Nephron (organoid): Measurements from ENCODE around the gene ST3GAL3.

Experiments used
- H3K27ac Mint-ChIP-seq, 3 experiments: 2 replicates each; pipeline ENCODE4 v1.8.0; 2020; ENCODE audit warnings: mixed read lengths in 3 of 3, mild to moderate bottlenecking in 2 of 3, moderate library complexity in 1 of 3
- H3K27me3 Mint-ChIP-seq: 2 replicates; pipeline ENCODE4 v1.8.0; 2021; ENCODE audit warnings: low read depth, mild to moderate bottlenecking, moderate library complexity, mixed read lengths
- H3K36me3 Mint-ChIP-seq: 2 replicates; pipeline ENCODE4 v1.8.0; 2020; ENCODE audit warnings: low read depth, mixed read lengths
- H3K4me1 Mint-ChIP-seq: 2 replicates; pipeline ENCODE4 v1.8.0; 2020; ENCODE audit warnings: mixed read lengths
- H3K4me3 Mint-ChIP-seq, 3 experiments: 2 replicates each; pipeline ENCODE4 v1.8.0; 2020; ENCODE audit warnings: mild to moderate bottlenecking in 3 of 3, mixed read lengths in 3 of 3, moderate library complexity in 2 of 3
- H3K9me3 Mint-ChIP-seq: 2 replicates; pipeline ENCODE4 v1.8.0; 2020; ENCODE audit warnings: mixed read lengths
- CTCF ChIP-seq, 3 experiments: fragments of 200-600 bp; sonication (generic); IDR thresholded peaks; one replicate each; pipeline ENCODE4 v1.5.0; 2021; ENCODE audit warnings: antibody characterized with exemption in 3 of 3; ENCODE audit not compliant: unreplicated experiment in 3 of 3

ST3GAL3 gene

DNA sequence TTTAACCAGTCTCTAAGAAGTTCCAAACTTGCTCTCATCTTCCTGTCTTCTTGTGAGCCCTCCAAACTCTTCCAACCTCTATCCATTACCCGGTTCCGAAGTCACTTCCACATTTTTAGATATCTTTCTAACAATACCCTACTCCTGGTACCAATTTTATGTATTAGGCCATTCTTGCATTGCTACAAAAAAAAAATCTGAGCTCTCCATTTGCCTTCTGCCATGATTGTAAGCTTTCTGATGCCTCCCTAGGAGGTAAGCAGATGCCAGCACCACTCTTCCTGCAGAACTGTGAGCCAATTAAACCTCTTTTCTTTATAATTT, 134.8 kb downstream of the ST3GAL3 start:
- H3K27me3 Mint-ChIP-seq: peaks cover 4% of the 10 kb centered on the region
- peaks cover 51% of the 10 kb centered on the region for H3K36me3 Mint-ChIP-seq
- H3K9me3 Mint-ChIP-seq: peaks cover 13% of the 10 kb centered on the region
- no peak overlapping the region for H3K27ac Mint-ChIP-seq
- no peak for TF ChIP-seq CTCF (IDR thresholded peaks at IDR 0.05; ENCODE audit: unreplicated experiment in 3 of 3)
- H3K4me1 Mint-ChIP-seq: peaks cover 2% of the 10 kb centered on the region
- H3K4me3 Mint-ChIP-seq: no peak overlapping the region

DNA sequence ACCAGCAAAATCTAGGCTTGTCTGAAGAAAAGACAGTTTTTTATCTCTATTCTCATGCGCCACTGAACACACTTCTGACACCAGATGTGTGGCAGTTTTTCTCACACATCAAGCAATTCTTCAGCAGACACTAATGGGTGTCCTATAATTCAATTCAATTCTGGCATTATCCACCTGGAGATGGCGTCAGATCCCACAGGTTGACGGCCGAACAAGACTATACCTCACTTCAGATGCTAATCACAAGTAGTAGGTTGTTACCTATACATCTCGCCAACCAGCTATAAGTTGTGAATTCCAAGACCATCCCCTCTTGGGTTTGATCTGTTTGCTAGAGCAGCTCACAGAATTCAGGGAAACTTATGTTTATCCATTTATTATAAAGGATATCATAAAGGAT, 136.3 kb downstream of the ST3GAL3 start:
- no peak for TF ChIP-seq CTCF (IDR thresholded peaks at IDR 0.05; ENCODE audit: unreplicated experiment in 3 of 3)
- Mint-ChIP-seq H3K27me3 (peaks cover 4% of the 10 kb centered on the region), H3K4me3 (no peak overlapping the region), H3K4me1 (no peaks in the 10 kb centered on the region), H3K36me3 (peaks cover 53% of the 10 kb centered on the region), H3K9me3 (peaks cover 13% of the 10 kb centered on the region), H3K27ac (no peak overlapping the region)

DNA sequence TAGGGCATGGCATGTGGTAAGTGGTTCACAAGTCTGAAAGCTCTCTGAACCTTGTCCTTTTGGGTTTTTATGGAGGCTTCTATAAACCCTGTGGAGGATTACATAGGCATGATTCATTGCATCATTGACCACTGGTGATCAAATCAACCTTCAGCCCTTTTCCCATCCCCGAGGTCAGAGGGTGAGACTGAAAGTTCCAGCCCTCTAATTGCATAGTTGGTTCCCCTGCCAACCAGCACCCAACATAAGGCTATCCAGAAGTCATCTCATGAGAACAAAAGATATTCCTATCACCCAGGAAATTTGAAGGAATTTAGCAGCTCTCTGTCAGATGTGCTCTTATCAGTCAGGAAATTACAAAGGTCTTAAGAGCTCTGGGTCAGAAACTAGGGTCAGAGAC, 136.8 kb downstream of the ST3GAL3 start:
- TF ChIP-seq CTCF (IDR thresholded peaks at IDR 0.05; ENCODE audit: unreplicated experiment in 3 of 3): no peak
- H3K4me3 Mint-ChIP-seq: no peak overlapping the region
- H3K9me3 Mint-ChIP-seq: peaks cover 13% of the 10 kb centered on the region
- H3K27me3 Mint-ChIP-seq: peaks cover 4% of the 10 kb centered on the region
- H3K36me3 Mint-ChIP-seq: peaks cover 55% of the 10 kb centered on the region
- H3K27ac Mint-ChIP-seq: no peak overlapping the region
- no peaks in the 10 kb centered on the region for H3K4me1 Mint-ChIP-seq

DNA sequence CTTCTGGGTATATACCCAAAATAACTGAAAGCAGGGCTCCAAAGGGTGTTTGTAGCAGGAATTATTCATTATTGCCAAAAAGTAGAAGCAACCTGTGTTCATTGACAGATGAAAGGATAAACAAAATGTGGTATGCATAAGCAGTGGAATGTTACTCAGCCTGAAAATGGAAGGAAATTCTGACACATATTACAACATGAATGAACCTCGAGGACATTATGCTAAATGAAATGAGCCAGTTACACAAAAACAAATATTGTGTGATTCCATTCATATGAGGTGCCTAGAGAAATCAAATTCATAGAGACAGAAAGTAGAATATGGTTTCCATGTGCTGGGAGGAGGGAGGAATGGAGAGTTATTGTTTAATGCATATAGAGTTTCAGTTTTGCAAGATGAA, 140.0 kb downstream of the ST3GAL3 start:
- no peak overlapping the region for H3K27ac Mint-ChIP-seq
- H3K4me3 Mint-ChIP-seq: no peak overlapping the region
- H3K36me3 Mint-ChIP-seq: peaks cover 29% of the 10 kb centered on the region
- H3K4me1 Mint-ChIP-seq: no peaks in the 10 kb centered on the region
- peaks cover 5% of the 10 kb centered on the region for H3K9me3 Mint-ChIP-seq
- no peaks in the 10 kb centered on the region for H3K27me3 Mint-ChIP-seq
- TF ChIP-seq CTCF (IDR thresholded peaks at IDR 0.05; ENCODE audit: unreplicated experiment in 3 of 3): no peak

GRCh38 chr1:43847882-43848281, 140.5 kb downstream of the ST3GAL3 start:
- no peak overlapping the region for H3K27ac Mint-ChIP-seq

More at GRCh38 chr1:43847882-43848281, 140.5 kb downstream of the ST3GAL3 start:
- Mint-ChIP-seq H3K27me3 (no peaks in the 10 kb centered on the region), H3K9me3 (peaks cover 3% of the 10 kb centered on the region), H3K36me3 (peaks cover 23% of the 10 kb centered on the region), H3K4me3 (no peak overlapping the region), H3K4me1 (no peaks in the 10 kb centered on the region)
- no peak for TF ChIP-seq CTCF (IDR thresholded peaks at IDR 0.05; ENCODE audit: unreplicated experiment in 3 of 3)
